Medulla oblongata (tissue), 1 donor: Measurements from ENCODE around the gene JAG2.

Experiments
- DNase-seq: peaks from one replicate; pipeline ENCODE4 v3.0.0-alpha.2; 2015; ENCODE audit errors: extremely low spot score

JAG2 gene

DNA sequence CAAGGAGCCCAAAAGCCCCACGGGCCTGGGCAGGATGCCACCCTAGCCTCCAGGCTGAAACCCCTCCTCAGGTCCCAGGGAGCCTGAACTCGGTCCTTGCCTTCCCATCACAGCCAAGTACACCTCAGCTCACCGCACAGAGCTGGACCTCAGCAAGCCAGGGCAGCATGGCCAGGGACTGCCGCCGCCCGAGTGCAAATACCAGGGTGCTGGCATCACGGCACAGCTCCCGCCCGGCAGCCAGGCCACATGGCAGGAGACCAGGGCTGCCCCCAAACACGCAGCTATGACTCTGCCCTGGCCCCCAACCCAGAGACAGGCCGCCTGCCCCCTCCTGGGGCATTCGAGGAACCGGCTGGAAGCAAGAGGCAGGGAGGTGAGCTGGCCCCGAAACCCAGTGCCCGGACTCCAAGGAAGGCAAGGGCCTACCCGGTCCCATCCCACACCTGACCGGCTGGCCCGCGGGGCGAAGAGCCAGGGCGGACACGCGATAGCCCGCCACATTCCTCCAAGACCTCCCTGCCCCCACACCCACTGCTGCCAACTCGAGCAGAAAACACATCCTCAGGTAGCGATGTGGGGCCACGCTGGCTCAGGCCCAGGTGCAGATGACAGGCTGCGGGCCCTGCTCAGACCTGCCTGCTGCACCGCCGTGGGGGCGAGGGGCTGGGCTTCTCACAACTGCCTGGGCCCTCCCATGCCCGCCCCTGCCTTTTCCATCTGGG lies 2.7 kb downstream of the JAG2 start:
- DNase-seq, result no peak

- no peak for DNase-seq
Measured at GRCh38 chr14:105165134-105165704, 3.4 kb downstream of the JAG2 start.

DNA sequence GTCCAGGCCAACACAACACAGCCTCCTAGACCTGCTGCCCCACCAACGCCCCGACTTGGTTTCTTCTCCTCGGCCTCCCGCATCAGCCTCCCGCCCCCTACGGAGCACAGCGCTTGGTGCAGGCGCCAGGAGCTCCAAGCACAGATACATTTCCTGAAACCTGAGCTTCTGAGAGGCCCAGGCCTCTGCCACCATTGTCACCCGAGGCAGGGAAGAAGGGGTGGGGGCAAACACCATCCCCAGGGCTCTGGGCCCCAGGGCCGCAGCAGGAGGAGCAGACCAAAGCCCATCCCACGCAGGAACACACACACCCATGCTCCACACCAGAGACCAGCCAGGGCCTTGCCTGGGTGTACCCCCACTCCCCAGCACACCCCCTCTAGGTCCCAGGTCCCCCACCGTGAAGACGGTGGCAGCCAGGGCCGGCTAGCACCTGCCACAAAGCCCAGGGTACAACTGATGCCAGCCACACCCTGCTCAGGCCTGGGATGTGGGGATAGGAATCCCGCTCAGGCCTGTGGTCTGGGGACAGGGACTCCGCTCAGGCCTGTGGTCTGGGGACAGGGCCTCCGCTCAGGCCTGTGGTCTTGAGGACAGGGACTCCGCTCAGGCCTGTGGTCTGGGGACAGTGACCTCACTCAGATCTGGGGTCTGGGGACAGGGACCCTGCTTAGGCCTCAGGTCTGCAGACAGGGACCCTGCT lies 5.4 kb downstream of the JAG2 start:
- no peak for DNase-seq

DNA sequence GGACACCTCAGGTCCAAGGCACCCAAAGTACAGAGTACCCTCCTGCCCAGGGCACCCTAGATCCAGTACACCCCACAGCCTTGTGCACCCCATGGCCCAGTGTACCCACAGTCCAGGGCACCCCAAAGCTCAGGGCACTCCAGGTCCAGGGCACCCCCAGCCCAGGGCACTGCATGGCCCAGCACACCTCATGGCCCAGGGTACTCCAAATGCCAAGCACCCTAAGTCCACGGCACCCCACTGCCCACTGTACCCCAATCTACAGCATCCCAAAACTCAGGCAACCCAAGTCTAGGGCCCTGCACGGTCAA lies 6.0 kb downstream of the JAG2 start:
- no peak for DNase-seq

DNA sequence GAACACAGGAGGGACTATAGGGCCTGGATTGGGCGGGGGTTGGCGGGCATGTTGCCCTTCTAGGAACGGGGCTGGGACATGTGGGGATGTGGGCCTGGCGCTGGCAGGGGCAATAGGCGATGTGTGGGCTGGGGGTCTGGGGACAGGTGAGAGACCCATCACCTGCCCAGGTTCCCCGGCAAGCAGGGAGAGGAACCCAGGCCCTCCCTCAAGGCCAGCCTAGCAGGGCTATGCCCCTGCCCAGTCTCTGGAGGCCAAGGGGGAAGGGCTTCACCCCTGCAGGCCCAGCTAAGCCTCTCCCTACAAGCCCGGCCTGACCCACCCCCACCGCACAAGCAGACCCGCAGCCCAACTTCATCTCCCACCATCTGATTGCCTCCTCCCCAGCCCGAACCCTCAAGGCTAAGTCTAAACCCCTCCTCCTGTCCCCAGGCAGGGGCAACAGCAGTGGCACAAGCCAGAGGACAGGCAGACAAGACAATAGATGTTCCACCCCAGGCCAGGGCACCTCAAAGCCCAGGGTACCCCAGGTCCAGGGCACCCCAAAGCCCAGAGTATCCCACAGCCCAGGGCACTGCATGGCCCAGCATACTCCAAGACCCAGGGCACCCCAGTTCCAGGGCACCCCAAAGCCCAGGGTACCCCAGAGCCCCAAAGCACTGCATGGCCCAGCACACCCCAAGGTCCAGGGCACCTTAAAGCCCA lies 6.5 kb downstream of the JAG2 start:
- no peak for DNase-seq

- no peak for DNase-seq
Measured at GRCh38 chr14:105161309-105161708, 7.3 kb downstream of the JAG2 start.

DNA sequence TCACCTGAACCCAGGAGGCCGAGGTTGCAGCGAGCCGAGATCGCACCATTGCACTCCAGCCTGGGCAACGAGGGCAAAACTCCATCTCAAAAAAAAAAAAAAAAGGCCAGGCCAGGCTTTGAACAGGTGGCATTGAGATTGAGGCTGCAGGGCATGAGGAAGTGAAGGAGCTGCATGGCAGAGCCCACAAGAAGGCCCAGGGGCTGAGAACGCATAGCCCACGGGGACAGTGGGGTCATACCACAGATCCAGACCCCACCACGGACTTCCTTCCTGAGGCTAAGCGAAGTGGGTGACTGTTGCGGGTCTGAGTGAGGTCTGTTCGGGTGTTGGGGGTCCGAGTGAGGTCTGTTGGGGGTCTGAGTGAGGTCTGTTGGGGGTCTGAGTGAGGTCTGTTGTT lies 7.8 kb downstream of the JAG2 start:
- no peak for DNase-seq

- DNase-seq, result no peak
Measured at GRCh38 chr14:105159344-105159743, 9.2 kb downstream of the JAG2 start.

DNA sequence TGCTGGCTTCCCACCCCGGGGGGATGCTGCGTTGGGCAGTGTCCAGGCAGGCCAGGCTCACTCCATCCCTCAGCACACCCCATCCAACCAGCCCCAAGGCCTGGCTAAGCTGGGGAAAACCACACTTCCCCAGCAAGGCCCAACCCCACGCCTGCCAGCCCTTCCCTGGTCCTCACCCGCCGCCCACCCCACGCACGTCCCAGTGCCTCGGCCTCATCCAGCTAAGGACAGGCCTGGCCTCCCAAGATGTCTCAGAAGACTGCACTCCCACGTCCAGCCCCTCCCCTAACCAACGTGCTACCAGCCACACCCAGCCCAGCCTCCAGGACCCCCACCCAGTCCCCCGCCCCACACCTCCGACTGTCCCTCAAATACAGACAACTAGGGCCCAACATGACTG lies 9.8 kb downstream of the JAG2 start:
- no peak for DNase-seq

- no peak for DNase-seq
Measured at GRCh38 chr14:105157872-105158271, 10.7 kb downstream of the JAG2 start.

DNA sequence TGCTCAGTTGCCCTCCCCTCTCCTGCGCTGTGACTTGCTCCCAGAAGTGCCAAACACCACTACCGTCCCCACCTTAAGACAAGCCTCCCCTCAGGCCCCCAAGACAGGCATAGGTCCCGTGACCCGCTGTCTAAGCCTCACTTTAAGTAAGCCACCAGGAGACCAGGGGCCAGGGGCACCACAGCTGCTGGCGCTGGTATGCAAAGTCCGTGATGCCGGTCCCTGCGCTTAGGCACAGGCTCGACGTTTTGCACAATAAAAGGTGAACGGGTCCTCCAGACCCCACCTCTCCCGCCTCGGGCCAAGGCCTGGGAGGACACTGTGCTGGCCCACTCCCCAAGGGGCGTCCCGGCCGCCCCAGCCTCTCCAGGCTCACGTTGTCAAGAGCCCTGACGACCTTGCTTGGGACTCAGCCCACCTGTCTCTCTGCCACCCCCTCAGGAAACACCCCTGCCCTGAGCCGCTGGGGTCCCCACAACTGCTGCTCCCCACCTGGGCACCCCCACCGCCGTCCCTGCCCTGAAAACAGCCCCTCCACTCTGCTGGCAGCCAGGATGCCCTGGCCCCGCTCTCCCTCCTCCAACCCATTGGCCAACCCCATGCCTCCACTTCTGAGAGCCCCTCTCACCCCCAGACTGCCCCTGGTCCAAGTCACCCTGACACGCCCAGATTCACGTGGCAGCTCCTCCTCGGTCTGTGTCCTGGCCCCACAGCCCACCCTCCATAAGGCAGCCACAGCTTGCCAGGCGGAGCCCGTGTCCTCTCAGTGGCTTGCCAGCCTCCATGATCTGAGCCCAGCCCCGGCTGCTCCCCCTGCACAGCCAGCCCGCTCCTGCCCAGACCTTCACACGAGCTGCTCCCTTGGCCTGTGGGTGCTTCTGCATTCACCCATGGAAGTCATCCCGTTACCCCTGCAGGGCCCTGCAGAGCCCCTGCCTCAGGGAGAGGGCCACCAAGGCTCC lies 11.9 kb downstream of the JAG2 start:
- DNase-seq, result no peak

GRCh38 chr14:105155681-105156413 lies 12.7 kb downstream of the JAG2 start:
- no peak for DNase-seq

DNA sequence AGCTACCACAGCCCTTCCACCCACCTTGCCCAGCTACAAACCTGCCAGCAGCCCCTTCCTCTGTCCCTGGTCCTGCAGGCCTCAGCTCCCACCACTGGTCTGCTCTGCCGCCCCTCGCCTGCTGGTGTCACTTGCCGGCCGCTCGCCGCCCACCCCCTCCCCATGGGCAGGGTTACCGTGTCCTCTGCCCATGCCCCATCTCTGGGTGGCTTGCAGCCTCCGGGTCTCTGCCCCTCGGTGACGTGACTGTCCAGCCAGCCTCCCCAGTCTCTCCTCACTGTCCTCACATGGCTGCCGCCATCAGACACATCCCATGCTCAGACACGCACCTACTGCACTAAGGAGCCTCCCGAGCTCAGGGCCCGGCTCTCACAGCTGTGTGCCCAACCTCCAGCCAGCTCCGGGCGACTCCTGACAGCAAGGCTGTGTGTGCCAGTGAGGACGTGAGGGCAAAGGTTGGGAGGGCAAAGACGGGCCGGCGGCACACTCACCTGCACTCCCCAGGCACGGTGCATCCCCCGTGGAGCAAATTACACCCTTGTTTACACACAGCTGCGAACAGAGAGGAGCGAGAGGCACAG lies 13.4 kb downstream of the JAG2 start:
- no peak for DNase-seq

GRCh38 chr14:105154476-105154871 lies 14.1 kb downstream of the JAG2 start:
- DNase-seq, result no peak

GRCh38 chr14:105153739-105154475 lies 14.7 kb downstream of the JAG2 start:
- DNase-seq, result no peak

DNA sequence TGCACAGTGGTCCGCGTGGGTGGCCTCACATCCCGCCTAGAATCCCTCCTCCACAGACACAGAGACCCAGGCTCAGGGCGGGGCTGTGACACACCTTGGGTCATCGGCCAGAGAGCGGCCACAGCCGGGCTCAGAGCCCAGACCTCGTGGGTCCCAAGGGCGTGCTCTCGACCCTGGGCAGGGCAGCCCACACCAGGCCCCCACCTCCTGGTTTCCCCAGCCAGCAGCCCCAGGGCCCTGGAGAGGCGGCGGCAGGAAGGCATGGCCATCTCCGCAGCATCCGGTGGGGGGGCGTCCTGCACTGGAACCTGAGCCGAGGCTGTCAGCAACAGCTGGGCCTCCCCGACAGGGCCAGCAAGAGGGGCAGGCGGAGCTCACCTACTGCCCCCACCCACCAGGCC lies 15.2 kb downstream of the JAG2 start:
- DNase-seq, result no peak

DNA sequence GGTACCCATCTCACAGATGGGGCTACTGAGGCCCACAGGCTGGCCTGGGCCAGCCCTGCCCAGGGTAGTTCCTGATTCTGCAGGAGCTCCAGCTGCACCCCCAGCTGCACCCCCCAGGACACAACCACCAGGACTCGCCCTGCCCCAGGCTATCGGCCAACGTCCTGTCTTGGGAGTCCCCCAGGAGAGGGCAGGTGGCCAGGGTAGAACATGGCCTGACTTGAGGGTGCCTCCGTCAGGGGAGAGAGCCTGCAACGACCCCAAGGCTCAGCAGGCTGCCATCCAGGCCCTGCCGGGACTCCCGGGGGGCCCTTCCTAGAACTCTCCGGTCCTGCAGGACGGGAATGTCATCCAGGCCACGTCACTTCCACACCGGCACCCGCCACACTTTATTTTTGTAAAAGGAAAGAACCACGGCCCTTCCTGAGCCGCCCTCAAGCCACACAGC lies 15.8 kb downstream of the JAG2 start:
- DNase-seq, result no peak

DNA sequence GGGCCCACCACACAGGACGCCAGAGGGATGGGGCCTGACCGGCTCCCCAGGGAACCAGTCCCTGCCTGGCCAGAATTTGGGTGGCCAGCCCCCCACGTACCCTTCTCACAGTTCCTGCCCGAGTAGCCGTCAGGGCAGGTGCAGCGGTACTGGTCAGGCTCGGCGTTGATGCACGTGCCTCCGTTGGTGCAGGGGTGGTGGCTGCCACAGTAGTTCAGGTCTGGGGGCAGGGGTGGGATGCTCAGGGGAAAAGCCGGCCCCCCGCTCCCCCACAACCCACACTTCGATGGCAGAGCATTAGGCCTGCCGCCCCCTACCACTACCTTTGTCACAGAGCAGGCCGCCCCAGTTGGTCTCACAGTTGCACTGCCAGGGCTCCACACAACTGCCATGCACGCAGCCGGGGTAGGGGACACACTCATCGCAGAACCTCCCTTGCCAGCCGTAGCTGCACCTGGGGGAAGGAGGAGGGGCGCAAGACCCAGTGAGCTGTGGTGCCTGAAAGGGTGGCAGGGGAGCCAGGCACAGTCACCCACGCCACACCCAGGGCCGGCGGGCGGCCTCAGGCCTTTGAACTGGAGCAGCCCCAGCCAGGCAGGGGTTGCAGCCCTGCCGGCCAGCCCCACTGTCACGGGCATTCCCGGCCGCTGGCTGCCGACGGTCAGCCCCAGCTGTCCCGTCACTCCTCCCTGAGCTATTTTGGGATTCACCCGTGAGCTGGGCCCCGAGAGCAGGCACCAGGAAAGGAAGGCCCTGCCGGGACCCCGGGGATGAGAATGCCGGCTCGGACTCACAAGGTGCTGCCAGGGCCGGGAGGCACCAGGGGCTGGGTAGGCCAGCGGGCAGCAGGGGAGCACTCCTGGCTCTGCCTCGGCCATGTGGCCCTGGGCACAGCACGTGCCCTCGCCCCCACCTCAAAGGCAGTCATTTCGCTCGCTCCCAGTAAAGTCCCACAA lies 16.5 kb downstream of the JAG2 start:
- no peak for DNase-seq
